HepG2 (cell line): Measurements from ENCODE around the gene TENT4B. TPM values are rescaled to one million over a fixed set of nuclear protein-coding genes. Genes with fewer than 3 reads are reported as not detected.

Source experiments
- ATAD3A ChIP-seq: sonication (generic); formaldehyde crosslinking; IDR thresholded peaks from 2 replicates; pipeline ENCODE4 v1.4.0; 2020; ENCODE audit warnings: missing genetic modification reagents
- CHD4 ChIP-seq: fragments of 200-600 bp; sonication (generic); IDR thresholded peaks from 2 replicates; pipeline ENCODE4 v1.7.0; 2017; ENCODE audit warnings: mild to moderate bottlenecking, low read length, borderline replicate concordance
- GLMP ChIP-seq: sonication (generic); formaldehyde crosslinking; IDR thresholded peaks from 2 replicates; pipeline ENCODE4 v1.9.0; 2021; ENCODE audit warnings: missing genetic modification reagents, mild to moderate bottlenecking, borderline replicate concordance
- HDAC6 ChIP-seq: fragments of 200-600 bp; sonication (generic); IDR thresholded peaks from 2 replicates; pipeline ENCODE4 v1.7.0; 2017; ENCODE audit warnings: mild to moderate bottlenecking, antibody characterized with exemption, low read length, low read depth
- HOXA7 ChIP-seq: sonication (generic); formaldehyde crosslinking; IDR thresholded peaks from 2 replicates; pipeline ENCODE4 v1.8.1; 2022; ENCODE audit warnings: mild to moderate bottlenecking, missing genetic modification reagents, moderate library complexity
- MTF2 ChIP-seq: sonication (generic); formaldehyde crosslinking; IDR thresholded peaks from 2 replicates; pipeline ENCODE4 v1.5.0; 2020; ENCODE audit warnings: missing genetic modification reagents, borderline replicate concordance
- NR0B2 ChIP-seq: sonication (generic); formaldehyde crosslinking; IDR thresholded peaks from 2 replicates; pipeline ENCODE4 v1.4.0; 2020; ENCODE audit warnings: mild to moderate bottlenecking, missing genetic modification reagents
- ZBTB2 ChIP-seq: sonication (generic); formaldehyde crosslinking; IDR thresholded peaks from 2 replicates; pipeline ENCODE4 v1.8.0; 2022; ENCODE audit warnings: low read depth, missing genetic modification reagents
- ZUFSP ChIP-seq: sonication (generic); formaldehyde crosslinking; IDR thresholded peaks from 2 replicates; pipeline ENCODE4 v1.9.0; 2021; ENCODE audit warnings: missing genetic modification reagents, mild to moderate bottlenecking, borderline replicate concordance
- polyA plus RNA-seq, 8 experiments: library from polyadenylated mRNA; depleted of rRNA in 3 of 8; stranded (reverse) in 7 of 8; unstranded in 1 of 8; fragments of >200 nt; fragmentation: Illumina TruSeq in 4 of 8; extraction: Trizol in 4 of 8; gene quantifications; 2 replicates each; pipeline versions ENCODE4 v1.2.1 to v1.2.3, GENCODE V29; 2011 to 2016; ENCODE audit warnings: low read depth in 4 of 8, missing spikeins in 1 of 8, mixed read lengths in 1 of 8; ENCODE audit not compliant: insufficient read depth in 1 of 8
- total RNA-seq, 5 experiments: library from RNA; depleted of rRNA; stranded (reverse); fragments of >200 nt; fragmentation: Illumina TruSeq; extraction: Trizol; gene quantifications; 2 replicates each; pipeline ENCODE4 v1.2.3, GENCODE V29; 2016; ENCODE audit warnings: low read depth in 1 of 5

The TENT4B gene
- total and polyA plus RNA-seq, 2 of the 13 experiments (the other 11 are each of a cell fraction or from before 2014, with no cell fraction given) = 15.0 to 32.8 TPM

GRCh38 chr16:50144211-50144610, 8.9 kb upstream of the TENT4B start (continued):
- no peak for TF ChIP-seq GLMP
- TF ChIP-seq ZUFSP = no peak
- no peak for TF ChIP-seq HOXA7 (CRISPR knock-in tag)
- no peak for TF ChIP-seq CHD4
- TF ChIP-seq ZBTB2 (CRISPR knock-in tag) = no peak
- TF ChIP-seq ATAD3A = no peak
- TF ChIP-seq MTF2 (CRISPR knock-in tag) = no peak
- TF ChIP-seq NR0B2 (CRISPR knock-in tag) = no peak
- TF ChIP-seq HDAC6 = no peak
